Measurements from ENCODE around the gene GLYATL2.

DNA sequence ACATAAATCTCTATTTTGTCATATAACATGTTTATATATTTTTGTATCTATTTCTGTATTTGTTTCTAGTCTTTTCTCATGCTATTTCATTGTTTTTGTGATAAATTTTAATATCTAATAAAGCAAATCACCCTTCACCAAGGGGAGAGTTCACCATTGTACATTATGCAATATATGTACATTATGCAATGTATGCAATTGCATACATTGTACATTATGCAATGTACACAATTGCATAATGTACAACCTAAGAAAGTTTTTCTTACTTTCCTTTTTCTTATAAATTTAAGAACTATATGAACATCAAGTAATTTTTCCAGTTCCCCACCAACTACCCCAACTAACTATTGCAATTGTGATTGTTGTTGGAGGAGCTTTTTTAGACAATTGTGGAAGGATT lies 44.1 kb upstream of the GLYATL2 start:
- TF ChIP-seq, protein P1, sequence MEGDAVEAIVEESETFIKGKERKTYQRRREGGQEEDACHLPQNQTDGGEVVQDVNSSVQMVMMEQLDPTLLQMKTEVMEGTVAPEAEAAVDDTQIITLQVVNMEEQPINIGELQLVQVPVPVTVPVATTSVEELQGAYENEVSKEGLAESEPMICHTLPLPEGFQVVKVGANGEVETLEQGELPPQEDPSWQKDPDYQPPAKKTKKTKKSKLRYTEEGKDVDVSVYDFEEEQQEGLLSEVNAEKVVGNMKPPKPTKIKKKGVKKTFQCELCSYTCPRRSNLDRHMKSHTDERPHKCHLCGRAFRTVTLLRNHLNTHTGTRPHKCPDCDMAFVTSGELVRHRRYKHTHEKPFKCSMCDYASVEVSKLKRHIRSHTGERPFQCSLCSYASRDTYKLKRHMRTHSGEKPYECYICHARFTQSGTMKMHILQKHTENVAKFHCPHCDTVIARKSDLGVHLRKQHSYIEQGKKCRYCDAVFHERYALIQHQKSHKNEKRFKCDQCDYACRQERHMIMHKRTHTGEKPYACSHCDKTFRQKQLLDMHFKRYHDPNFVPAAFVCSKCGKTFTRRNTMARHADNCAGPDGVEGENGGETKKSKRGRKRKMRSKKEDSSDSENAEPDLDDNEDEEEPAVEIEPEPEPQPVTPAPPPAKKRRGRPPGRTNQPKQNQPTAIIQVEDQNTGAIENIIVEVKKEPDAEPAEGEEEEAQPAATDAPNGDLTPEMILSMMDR (IDR thresholded peaks at IDR 0.05), result no peak
- no peak for TF ChIP-seq POLR2AphosphoS5 (IDR thresholded peaks at IDR 0.05; ENCODE audit: low read depth, low read length)
